SK-N-SH treated with all-trans-retinoic acid at 6 μM for 48 hours (cell line): Measurements from ENCODE around the gene ACTRT3.

ENCODE experiments used
- PATZ1 ChIP-seq: fragments of 250-450 bp; sonication (Bioruptor Pico); IDR thresholded peaks from 2 replicates; pipeline ENCODE4 v1.8.0; 2020; ENCODE audit warnings: mild to moderate bottlenecking, moderate library complexity, borderline replicate concordance
- SNAI2 ChIP-seq: fragments of 250-450 bp; sonication (Bioruptor Pico); IDR thresholded peaks from 2 replicates; pipeline ENCODE4 v1.5.0; 2020; ENCODE audit warnings: mild to moderate bottlenecking, moderate library complexity
- TCF4 ChIP-seq: fragments of 250-450 bp; sonication (Bioruptor Pico); IDR thresholded peaks from 2 replicates; pipeline ENCODE4 v1.8.0; 2021; ENCODE audit warnings: mild to moderate bottlenecking, moderate library complexity, borderline replicate concordance
- ZFP3 ChIP-seq: fragments of 250-450 bp; sonication (Bioruptor Pico); IDR thresholded peaks from 2 replicates; pipeline ENCODE4 v1.5.0; 2020; ENCODE audit warnings: mild to moderate bottlenecking, moderate library complexity

GRCh38 chr3:169790219-169790618 lies 20.9 kb upstream of the ACTRT3 start:
- no peak for TF ChIP-seq PATZ1
- no peak for TF ChIP-seq TCF4 (CRISPR knock-in tag)
- no peak for TF ChIP-seq ZFP3
- TF ChIP-seq SNAI2 (CRISPR knock-in tag), result no peak
